NOMO-1 treated with dmso at 0.1 percent for 144 hours (cell line): ENCODE measurements around the gene BET1.

ENCODE experiments used
- DNase-seq: peaks from one replicate; lab custom pipeline; 2025; ENCODE audit not compliant: unreplicated experiment; lab: John Stamatoyannopoulos, UW

The BET1 gene

DNA sequence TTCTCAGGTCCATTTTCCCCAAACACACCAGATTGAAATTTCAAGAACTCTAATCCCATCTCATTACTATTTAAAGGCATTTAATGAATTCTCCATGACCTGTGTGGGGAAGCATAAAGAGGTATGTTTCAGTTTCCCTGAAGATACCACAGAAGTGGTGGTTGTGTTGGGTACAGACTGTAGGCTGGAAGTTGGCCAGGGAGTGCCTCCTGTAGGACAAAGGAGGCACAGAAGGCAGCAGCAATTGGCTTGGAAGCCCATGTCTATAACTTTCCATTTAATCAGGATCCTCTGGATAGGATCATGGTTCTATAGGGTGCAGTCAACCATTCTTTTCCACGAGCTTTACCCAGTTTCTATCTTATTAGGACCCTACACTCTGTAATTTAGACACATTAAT, 8.6 kb upstream of the BET1 start:
- DNase-seq = no peak

DNA sequence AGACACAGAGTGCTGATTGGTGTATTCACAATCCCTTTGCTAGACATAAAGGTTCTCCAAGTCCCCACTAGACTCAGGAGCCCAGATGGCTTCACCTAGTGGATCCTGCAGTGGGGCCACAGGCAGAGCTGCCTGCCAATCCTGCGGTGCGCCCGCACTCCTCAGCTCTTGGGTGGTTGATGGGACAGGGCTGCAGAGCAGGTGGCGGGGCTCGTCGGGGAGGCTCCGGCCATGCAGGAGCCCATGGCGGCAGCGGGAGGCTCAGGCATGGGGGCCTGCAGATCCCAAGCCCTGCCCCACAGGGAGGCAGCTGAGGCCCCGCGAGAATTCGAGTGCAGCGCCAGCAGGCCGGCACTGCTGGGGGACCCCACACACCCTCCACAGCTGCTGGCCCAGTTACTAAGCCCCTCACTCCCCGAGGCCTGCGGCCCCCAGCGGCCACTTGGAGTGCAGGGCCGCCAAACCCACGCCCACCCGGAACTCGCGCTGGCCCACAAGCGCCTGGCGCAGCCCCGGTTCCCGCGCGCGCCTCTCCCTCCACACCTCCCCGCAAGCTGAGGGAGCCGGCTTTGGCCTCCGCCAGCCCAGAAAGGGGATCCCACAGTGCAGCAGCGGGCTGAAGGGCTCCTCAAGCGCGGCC, 7.7 kb upstream of the BET1 start:
- no peak for DNase-seq

DNA sequence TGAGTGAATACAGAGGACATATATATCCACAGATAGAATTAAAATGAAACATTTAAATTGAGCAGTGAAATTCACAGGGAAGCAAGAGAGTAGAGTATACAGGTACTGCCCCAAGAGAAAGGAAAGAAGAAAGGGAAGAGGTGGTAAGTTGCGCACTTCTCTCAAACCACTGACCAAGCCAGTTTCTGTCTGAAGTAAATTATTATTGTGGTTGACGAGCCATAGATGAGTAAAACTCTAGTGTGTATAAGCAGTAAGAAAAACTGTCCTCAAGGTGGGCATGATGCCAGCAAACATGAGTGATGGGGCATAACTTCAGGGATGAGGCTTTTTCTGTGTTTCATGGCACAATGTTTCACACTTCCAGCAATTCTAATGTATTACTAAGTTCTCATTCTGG, 4.4 kb upstream of the BET1 start:
- peak; percentile 90 for DNase-seq

DNA sequence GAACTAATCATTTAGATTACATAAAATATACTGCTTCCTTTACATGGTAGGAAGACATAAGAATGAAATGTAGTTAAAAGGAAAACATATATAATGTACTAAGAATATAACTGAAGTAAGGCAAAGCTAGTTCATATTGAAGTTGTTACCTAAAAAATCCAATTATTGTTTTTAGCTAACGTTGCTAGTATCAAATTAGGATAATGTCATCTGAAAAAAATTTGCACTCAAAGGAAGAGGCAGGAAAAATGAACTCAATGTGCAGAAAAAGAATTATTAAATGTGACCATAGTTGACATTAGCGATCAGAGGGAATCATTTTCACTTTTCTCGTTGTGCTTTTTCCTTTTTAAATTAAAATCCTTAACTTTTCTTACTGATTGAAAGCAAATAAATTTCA, 1.6 kb upstream of the BET1 start:
- no peak for DNase-seq

DNA sequence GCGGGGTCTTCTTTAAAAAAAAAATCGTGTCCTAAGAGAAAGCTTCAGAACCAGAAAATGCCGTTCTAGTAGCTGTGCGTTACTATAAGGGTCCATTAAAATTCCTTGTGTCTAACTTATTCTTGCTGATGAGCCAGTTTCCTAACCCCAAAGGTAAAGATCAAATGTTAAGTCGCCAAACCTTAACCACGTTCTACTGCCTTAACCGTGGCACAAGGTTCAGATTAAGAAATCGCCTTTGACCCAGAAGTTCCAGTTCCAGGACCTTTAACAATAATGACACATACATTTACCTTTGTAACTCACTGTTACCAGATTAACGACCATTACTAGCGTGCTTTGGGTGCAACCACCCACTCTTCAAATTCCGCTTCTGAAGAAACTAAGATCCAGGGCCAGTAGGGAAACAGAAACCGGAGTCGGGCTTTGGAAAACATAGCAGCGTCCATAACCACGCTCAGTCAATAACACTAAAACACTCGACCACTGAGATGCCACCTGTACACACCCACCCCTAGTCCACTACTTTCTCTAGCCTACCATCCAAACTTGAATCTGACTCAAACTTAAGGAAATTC, 620 bp downstream of the BET1 start:
- DNase-seq = no peak

DNA sequence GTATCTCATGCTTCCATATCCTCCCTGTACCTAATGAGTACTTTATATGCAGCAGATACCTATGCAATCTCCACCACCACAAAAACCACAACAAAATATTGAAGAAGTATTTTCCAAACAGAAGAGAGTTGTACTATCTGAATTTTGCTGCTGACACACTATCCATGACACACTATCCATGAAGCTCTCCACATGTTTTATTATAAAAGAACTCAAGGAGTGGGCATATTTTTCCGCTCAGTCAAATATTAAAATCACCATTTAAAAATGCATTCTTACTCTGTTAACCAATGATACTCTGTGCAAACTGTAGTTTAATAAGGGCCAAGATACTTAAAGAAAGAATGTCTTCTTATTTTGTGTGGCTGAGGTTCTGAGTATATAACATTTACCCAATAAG, 2.8 kb downstream of the BET1 start:
- DNase-seq = no peak

DNA sequence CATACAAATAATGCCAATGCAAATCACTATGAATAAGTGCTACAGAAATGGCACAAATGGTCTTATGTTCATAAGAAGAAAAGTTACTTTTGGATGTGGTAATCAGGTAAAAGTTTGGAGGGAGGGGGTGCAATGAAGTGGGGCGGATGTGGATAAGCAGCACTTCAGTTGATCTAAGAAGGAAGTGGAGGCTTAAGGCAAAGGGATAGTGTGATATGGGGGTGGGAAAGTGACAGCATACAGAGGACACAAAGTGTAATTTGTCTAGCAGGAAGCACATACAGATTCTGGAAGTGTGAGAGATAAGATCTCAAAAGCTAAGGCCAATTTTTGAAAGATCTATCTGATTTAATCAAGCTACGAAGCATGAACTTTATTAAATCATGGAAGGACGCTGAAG, 6.3 kb downstream of the BET1 start:
- no peak for DNase-seq

DNA sequence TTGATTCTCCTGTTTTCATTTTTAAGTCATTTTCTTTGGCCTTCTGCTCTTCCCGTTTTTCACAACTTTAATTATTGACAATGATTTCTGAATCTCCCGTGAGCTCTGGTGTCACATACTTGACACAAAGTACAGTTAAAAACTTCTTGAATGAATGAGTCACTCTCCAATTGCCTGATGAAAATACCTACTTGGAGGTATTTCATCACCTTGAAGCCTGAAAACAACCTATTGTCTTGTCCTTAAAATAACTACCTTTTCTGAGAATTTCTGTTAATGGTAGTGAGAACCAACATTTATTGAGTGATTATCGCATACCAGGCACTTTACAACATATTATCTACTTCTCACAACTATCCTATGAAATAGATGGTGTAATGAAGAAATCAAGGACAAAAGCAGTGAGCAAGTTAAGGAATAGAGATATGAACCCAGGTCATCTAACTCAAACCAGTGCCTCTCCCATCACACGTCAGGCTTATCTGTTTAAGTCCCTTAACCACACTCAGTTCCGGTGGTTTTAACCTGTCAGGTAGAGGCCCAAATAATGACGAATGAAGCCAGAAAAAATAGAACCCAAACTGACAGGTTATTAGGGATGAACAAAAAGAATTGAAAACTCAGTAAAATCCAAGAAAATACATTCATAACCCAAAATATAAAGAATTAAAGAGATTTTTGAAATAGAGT, 11.6 kb downstream of the BET1 start:
- no peak for DNase-seq

DNA sequence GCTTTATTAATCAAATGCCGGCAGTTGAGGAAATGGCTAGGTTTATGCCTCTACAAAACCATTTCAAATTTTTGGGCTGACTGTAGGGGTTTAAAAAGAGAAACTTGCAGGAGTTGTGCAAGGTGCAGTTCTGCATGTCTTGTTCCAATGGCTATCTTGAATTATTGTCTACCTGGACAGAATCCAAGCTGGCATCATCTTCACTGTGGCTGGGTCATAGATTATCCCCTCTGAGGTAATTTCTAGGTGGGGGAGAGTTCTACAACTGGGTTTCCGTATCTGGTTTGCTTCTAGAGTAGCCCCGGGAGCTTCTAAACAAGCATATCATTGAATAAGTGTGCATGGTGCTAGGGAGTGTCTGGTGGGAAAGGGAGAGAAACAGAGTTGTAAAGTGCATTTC, 16.9 kb downstream of the BET1 start:
- no peak for DNase-seq

DNA sequence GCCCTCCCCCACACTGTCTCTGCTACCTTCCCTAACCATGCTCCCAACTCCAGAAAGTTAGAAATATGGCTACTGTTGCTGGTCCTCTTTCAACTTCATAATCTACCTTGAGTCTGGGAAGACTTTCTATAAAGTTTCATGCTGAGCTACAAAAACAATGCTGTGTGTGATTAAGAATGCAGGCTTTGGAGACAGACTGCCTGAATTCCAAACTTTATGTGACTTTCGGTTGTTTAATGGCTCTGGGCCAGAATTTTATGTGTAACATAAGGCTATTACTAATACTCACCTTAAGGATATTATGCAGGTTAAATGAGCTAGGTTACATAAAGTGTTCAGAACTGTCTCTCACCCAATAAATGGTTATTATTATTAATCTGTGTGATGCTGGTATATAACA, 19.1 kb downstream of the BET1 start:
- no peak for DNase-seq

DNA sequence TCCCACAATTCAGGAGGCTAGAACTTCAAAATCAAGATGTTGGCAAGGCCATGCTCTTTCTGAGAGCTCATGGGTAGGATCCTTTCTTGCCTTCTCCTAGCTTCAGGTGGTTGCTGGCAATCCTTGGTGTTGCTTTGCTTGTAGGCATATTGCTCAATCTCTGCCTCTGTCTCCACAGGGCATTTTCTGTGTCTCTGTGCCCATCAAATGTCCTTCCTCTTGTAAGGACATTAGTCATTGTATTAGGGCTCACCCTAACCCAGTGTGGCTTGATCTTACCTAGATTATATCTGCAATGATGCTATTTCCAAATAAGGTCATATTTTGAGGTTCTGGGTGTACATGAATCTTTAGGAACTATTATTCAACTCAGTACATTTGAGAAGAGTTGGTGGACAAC, 20.1 kb downstream of the BET1 start:
- no peak for DNase-seq

DNA sequence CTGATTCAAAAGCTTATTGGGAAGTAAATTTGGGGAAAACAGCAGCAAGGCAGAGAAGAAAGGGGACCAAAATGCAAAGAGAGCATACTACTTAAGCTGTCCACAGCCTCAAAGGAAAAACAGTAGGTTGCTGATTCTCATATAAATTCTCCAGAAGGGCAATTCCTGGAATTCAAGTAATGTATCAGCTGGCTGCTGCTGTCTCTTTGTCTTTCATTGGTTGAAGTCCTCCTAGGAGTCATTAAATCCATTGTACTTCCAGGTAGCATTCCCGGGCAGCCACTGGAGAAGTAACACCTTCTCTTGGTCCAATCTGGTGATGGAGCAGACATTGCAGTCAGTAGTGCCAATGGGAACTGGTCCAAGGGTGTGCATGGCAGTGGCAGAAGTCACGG, 22.7 kb downstream of the BET1 start:
- DNase-seq = no peak

DNA sequence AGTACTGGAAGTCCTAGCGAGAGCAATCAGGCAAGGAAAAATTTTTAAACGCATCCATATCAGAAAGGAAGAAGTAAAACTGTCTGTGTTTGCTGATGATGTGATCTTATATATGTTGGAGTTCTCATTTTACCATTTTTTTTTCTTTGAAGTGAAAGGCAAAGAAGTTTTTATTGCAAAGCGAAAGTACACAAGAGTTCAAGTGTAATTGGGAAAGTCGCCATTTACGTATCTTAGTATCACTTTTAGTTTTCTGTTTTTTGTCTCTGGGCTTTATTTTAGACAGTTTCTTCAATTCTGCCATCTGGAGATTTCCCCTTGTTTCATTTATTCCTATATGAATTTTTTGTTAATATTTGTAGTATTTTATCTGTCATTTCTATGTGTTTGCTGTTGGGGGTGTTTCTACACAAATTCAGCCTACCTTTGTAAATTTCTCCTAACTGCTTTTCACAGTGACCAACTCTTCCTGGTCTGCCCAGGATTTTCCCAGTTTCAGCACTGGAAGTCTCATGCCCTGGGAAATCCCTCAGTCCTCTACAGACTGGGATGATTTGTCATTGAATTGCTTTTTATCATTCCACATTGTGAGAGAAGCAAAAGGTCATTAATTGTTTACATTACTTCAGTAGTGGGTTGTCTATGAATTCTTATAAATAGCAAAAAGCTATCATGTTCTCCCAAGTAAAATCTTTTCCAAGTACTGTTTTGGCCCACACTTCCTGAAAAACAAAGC, 23.2 kb downstream of the BET1 start:
- DNase-seq = no peak

DNA sequence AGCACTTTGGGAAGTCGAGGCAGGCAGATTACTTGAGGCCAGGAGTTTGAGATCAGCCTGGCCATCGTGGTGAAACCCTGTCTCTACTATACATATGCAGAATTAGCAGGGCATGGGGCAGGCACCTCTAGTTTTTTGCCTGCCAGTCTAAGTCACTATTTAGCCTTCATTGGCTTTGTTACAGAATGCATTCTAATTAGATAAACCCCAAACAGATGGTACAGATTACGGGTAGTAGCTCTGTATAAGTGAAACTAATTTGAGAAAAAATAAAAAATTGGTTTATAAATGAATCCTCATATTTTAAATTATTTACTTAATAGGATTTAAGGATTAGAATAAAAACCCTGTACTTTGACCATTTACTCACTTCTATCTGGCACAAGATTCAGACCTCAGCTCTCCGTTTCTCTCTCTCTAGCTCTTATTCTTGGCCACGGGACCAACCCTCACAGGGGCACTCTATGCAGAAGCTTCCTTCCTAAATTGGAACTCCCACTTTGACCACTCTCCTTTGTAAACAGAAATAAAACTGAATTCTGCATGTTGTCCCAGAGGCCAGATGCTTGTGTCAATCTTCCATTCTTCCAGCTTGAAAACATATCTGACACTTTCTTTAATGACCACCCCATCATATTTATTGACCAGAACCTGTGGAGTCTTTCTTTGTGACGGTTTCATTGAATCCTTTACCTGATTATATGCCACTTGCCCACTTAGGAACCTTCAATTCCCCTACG, 26.8 kb downstream of the BET1 start:
- no peak for DNase-seq

DNA sequence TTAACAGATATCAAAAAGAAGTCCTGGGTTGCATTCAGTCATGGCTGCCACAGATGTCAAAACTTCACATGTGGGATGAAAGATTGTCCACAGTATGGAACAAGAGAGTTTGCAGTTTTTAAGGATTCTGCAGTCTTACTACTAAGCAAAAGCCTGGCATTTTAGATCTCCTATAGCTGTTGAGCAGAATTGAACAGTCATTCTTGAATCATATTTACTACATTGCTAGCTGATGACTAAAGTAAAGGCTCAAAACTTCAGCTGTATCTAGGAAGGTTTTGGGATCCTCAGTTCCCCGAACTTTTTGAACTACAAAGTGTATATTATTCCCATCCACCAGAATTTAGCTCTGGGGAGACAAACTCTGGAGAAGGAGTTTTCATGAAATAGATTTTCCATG, 31.0 kb downstream of the BET1 start:
- no peak for DNase-seq

DNA sequence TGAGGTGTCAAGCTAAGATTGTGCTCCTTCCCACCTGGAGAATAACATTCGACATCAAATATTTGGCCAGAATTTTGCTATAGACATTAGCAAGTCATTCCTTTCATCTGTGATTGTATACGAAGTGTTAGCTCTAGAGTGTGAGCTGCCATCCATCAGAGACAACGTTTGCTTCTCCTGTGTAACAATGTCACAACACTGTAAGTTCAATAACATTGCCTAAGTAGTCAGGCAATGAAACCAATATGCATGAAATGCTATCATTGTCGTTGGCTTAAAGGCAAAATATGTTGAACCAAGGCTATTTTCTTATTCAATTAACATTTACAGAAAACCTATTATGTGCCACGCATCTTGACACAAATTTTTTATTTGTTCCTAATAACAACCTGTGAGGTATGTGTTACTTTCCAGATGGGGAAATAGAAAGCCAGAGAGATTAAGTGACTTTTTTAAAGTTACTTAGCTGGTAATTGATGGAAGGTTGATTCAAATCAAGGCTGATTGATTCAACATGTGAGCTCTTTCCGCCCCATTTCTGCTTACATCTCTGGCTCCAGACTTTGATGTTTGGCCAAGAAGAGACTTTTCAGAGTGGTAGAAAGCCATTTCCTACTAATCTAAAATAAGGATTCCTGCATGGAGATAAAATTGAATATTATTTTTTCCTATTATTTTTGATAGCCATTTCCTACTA, 32.0 kb downstream of the BET1 start:
- DNase-seq = no peak

DNA sequence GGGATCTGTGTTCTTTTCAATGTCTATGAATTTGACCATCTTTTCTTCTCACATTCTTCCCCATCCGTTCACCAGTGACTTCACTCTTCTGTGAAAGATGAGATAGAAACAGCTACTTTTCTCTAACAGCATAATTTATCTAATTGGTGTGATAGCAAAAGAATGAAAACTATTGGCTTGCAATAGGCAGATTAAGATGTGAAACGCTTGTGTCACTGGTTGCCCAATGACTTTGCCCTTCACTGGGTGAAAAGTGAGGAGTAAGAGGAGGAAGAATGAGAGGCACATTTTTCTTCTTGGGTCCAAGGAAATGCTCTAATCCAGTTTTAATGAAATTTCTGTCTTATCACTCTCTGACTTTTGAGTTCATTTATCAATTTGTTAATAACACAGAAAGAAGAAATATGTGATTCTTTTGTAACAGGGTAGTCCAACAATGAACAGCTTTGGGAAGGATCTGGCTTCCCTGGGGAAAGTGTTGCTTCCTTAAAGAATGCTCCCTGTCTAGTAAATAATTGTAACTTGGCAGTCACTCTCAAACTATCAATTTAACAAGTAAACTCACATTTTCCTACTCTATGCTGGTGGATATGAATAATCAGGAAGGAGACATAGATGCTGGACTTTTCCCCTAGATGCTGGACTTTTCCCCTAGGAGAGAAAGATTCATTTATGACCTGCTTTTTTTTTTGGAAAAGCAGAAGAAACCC, 35.1 kb downstream of the BET1 start:
- DNase-seq = no peak

DNA sequence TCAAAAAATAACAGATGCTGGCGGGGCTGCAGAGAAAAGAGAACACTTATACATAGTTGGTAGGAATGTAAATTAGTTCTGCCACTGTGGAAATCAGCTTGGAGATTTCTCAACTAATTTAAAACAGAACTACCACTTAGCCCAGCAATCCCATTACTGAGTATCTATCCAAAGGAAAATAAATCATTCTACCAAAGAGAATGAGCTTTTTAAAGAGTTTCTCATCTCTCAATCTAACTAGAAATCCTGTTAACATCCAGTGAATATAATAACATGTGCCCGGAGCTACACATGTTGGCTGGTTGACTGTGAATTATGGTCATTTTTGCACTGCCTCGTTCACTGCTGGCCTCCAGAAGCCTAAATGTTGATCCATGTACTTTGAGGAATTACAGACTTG, 39.3 kb downstream of the BET1 start:
- DNase-seq = no peak

DNA sequence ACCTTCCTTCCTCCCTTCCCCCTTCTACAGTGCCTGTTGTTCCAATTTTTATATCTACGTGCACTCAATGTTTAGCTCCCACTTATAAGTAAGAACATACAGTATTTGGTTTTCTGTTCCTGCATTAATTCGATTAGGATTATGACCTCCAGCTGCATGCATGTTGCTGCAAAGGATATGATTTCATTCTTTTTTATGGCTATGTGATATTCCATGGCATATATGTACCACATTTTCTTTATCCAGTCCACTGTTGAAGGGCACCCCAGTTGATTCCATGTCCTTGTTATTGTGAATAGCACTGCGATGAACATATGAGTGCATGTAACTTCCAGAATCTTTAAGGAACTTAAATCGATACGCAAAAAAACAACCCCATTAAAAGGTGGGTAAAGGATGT, 39.9 kb downstream of the BET1 start:
- DNase-seq = no peak

DNA sequence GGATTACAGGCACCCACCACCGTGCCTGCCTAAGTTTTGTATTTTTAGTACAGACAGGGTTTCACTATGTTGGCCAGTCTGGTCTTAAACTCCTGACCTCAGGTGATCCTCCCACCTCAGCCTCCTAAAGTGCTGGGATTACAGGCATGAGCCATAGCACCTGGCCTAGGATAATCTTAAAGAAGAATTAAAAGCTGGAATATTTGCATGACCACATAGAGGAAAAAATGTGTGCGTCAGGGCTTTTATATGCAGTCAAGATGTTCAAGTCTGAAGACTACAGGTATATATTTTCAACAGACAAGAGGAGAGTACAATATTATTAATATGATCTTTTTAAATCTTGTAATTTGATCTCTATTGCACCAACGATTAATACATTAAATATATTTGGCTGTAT, 43.2 kb downstream of the BET1 start:
- DNase-seq = no peak
